Spleen (tissue), 7 donors: Measurements from ENCODE around the gene TLR9.
"Not testable (repeated sequence)": the region's sequence is repeated elsewhere in the genome, so short reads cannot be mapped to it uniquely, and the experiment has no call there.

Experiments used
- POLR2A ChIP-seq, 3 donors: fragments of 450-650 bp; IDR thresholded peaks; one replicate each; pipeline ENCODE4 v1.5.1; 2017; ENCODE audit warnings: antibody characterized with exemption in 3 of 3, mild to moderate bottlenecking in 1 of 3
- TF ChIP-seq, protein P1 (sequence below), 11 experiments: fragments of 200-600 bp in 7 of 11; fragments of 450-650 bp in 4 of 11; sonication (generic) in 4 of 11; IDR thresholded peaks in 8 of 11; conservative IDR thresholded peaks in 3 of 11; 1 replicate in 7 of 11; 2 replicates in 4 of 11; pipeline versions ENCODE4 v1.4.0 to v1.8.0; 2016 to 2021; ENCODE audit warnings: antibody characterized with exemption in 11 of 11, inconsistent platforms in 4 of 11, mild to moderate bottlenecking in 1 of 11
- donor health status: DM: no; HTN: no; CAD: no; lungs with moderate emphysema.
- donor health status: DM: no; HTN: no; CAD: no.
- donor health status: DM: no; HTN: no; CAD: no.

DNA sequence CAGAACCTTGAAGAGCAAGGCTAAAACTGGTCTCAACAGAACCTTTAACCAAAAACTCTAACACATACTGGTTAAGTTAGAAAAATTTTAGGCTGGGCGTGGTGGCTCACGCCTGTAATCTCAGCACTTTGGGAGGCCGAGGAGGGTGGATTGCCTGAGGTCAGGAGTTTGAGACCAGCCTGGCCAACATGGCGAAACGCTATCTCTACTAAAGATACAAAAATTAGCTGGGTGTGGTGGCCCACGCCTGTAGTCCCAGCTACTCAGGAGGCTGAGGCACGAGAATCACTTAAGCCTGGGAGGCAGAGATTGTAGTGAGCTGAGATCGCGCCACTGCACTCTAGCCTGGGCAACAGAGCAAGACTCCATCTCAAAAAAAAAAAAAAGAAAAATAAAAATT, 46.7 kb upstream of the TLR9 start:
- TF ChIP-seq, protein P1, sequence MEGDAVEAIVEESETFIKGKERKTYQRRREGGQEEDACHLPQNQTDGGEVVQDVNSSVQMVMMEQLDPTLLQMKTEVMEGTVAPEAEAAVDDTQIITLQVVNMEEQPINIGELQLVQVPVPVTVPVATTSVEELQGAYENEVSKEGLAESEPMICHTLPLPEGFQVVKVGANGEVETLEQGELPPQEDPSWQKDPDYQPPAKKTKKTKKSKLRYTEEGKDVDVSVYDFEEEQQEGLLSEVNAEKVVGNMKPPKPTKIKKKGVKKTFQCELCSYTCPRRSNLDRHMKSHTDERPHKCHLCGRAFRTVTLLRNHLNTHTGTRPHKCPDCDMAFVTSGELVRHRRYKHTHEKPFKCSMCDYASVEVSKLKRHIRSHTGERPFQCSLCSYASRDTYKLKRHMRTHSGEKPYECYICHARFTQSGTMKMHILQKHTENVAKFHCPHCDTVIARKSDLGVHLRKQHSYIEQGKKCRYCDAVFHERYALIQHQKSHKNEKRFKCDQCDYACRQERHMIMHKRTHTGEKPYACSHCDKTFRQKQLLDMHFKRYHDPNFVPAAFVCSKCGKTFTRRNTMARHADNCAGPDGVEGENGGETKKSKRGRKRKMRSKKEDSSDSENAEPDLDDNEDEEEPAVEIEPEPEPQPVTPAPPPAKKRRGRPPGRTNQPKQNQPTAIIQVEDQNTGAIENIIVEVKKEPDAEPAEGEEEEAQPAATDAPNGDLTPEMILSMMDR (IDR thresholded peaks at IDR 0.05 in 8 of 11, conservative IDR thresholded peaks at IDR 0.05 in 3 of 11), result not testable (repeated sequence)
- not testable (repeated sequence) for TF ChIP-seq POLR2A (IDR thresholded peaks at IDR 0.05)
